HL-60 (cell line): ENCODE results near the gene FGF10.

Source experiments
- DNase-seq, 2 experiments: peaks; one replicate each; pipeline ENCODE4 v3.0.0-alpha.2; 2010 to 2020; ENCODE audit warnings: low read depth in 1 of 2, low spot score in 1 of 2
- H3K27ac ChIP-seq: fragments of 250-450 bp; sonication (Bioruptor Pico); replicated peaks from 2 replicates; pipeline ENCODE4 v1.5.1; 2020; ENCODE audit warnings: mild to moderate bottlenecking, moderate library complexity
- H3K27me3 ChIP-seq: fragments of 250-450 bp; sonication (Bioruptor Pico); 2 replicates; pipeline ENCODE4 v1.5.1; 2021; ENCODE audit warnings: mild to moderate bottlenecking, moderate library complexity; ENCODE audit not compliant: insufficient read depth, poor library complexity, severe bottlenecking
- H3K4me3 ChIP-seq: replicated peaks from 2 replicates; pipeline ENCODE4 v1.5.1; 2011; ENCODE audit warnings: mild to moderate bottlenecking, control low read depth, low read length; ENCODE audit not compliant: insufficient read depth
- CTCF ChIP-seq: IDR thresholded peaks from one replicate; pipeline ENCODE4 v1.5.1; 2011; ENCODE audit warnings: low read length, control low read depth, inconsistent platforms; ENCODE audit not compliant: insufficient read depth
- GABPA ChIP-seq: IDR thresholded peaks from 2 replicates; pipeline ENCODE4 v1.6.1; 2012; ENCODE audit warnings: low read depth
- POLR2AphosphoS5 ChIP-seq: IDR thresholded peaks from 2 replicates; pipeline ENCODE4 v1.6.1; 2012; ENCODE audit warnings: low read depth
- SPI1 ChIP-seq: IDR thresholded peaks from 2 replicates; pipeline ENCODE4 v1.6.1; 2012; ENCODE audit warnings: low read depth, mild to moderate bottlenecking, borderline replicate concordance
- long read RNA-seq: library from polyadenylated mRNA; unstranded; transcript quantifications from one replicate; pipeline ENCODE4 v2.0.0, GENCODE V29; 2020
- TF ChIP-seq, protein P1 (sequence below): IDR thresholded peaks from 2 replicates; pipeline ENCODE4 v1.6.1; 2012; ENCODE audit warnings: low read depth; ENCODE audit not compliant: insufficient replicate concordance

Gene FGF10
- long read RNA-seq, result 0 reads

GRCh38 chr5:44389090-44389822, at the start of gene FGF10:
Gene FGF10, minus strand, starts transcription at chr5:44389420. Its CDS starts 738 bp downstream, at chr5:44388682.
- TF ChIP-seq SPI1 (no peak), POLR2AphosphoS5 (no peak)
- DNase-seq, result no peak
- H3K4me3 ChIP-seq, result no peak within 1 kb of the TSS
- no peak within 1 kb of the TSS for H3K27ac ChIP-seq
- H3K27me3 ChIP-seq, result peaks cover 44% of the 10 kb centered on the region

- Histone ChIP-seq H3K27ac (no peak overlapping the region), H3K4me3 (no peak overlapping the region), H3K27me3 (no peaks in the 10 kb centered on the region)
- no peak for DNase-seq
- TF ChIP-seq POLR2AphosphoS5 (no peak), GABPA (no peak), CTCF (no peak), SPI1 (no peak)
- TF ChIP-seq, protein P1, sequence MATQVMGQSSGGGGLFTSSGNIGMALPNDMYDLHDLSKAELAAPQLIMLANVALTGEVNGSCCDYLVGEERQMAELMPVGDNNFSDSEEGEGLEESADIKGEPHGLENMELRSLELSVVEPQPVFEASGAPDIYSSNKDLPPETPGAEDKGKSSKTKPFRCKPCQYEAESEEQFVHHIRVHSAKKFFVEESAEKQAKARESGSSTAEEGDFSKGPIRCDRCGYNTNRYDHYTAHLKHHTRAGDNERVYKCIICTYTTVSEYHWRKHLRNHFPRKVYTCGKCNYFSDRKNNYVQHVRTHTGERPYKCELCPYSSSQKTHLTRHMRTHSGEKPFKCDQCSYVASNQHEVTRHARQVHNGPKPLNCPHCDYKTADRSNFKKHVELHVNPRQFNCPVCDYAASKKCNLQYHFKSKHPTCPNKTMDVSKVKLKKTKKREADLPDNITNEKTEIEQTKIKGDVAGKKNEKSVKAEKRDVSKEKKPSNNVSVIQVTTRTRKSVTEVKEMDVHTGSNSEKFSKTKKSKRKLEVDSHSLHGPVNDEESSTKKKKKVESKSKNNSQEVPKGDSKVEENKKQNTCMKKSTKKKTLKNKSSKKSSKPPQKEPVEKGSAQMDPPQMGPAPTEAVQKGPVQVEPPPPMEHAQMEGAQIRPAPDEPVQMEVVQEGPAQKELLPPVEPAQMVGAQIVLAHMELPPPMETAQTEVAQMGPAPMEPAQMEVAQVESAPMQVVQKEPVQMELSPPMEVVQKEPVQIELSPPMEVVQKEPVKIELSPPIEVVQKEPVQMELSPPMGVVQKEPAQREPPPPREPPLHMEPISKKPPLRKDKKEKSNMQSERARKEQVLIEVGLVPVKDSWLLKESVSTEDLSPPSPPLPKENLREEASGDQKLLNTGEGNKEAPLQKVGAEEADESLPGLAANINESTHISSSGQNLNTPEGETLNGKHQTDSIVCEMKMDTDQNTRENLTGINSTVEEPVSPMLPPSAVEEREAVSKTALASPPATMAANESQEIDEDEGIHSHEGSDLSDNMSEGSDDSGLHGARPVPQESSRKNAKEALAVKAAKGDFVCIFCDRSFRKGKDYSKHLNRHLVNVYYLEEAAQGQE, result no peak
These were observed 37.7 kb upstream of the FGF10 start for GRCh38 chr5:44426944-44427343.

- Histone ChIP-seq H3K27ac (no peak overlapping the region), H3K4me3 (no peak overlapping the region), H3K27me3 (no peaks in the 10 kb centered on the region)
- no peak for DNase-seq
- TF ChIP-seq SPI1 (no peak), GABPA (no peak), POLR2AphosphoS5 (no peak), CTCF (no peak)
- TF ChIP-seq, protein P1, result no peak
These were observed 23.1 kb upstream of the FGF10 start for GRCh38 chr5:44412286-44412685.

DNA sequence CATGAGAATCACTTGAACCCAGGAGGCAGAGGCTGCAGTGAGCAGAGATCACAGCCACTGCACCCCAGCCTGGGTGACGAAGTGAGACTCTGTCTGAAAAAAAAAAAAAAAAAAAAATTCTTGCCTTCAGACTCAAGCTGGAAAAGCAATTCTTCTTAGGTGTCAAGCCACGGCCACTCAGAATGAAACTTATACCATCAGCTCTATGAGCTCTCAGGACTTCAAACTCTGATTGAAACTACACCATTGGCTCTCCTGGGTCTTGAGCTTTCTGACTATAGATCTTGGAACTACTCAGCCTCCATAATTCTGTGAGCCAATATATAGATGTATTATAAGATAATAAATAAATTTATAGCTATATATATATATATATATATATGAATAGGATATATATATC, 12.9 kb upstream of the FGF10 start:
- no peak for TF ChIP-seq POLR2AphosphoS5
- TF ChIP-seq SPI1, result no peak
- no peak for TF ChIP-seq CTCF
- TF ChIP-seq GABPA, result no peak
- TF ChIP-seq, protein P1, result no peak
- Histone ChIP-seq H3K27ac (no peak overlapping the region), H3K27me3 (no peaks in the 10 kb centered on the region), H3K4me3 (no peak overlapping the region)
- no peak for DNase-seq
